ENCODE measurements around the gene CLTCL1.
"Not testable (repeated sequence)": the region's sequence is repeated elsewhere in the genome, so short reads cannot be mapped to it uniquely, and the experiment has no call there.

CLTCL1 gene

GRCh38 chr22:19213442-19214077, 78.0 kb downstream of the CLTCL1 start:
- Mint-ChIP-seq H3K4me3 (no peak overlapping the region), H3K9me3 (no peaks in the 10 kb centered on the region), H3K4me1 (ENCODE audit: low read depth in 2 of 2) (peaks cover 0 to 11% of the 10 kb centered on the region in 2 donors), H3K27ac (no peak overlapping the region), H3K27me3 (peaks cover 14 to 18% of the 10 kb centered on the region in 2 donors), H3K36me3 (ENCODE audit: insufficient read depth) (no peaks in the 10 kb centered on the region)
- DNase-seq (no peak), ATAC-seq (replicated peaks) (no peak)

GRCh38 chr22:19213001-19213400, 78.5 kb downstream of the CLTCL1 start:
- H3K27me3 Mint-ChIP-seq = peaks cover 19 to 23% of the 10 kb centered on the region in 2 donors
- ATAC-seq (replicated peaks) (no peak), DNase-seq (no peak)
- H3K4me3 Mint-ChIP-seq = no peak overlapping the region
- no peaks in the 10 kb centered on the region for H3K9me3 Mint-ChIP-seq
- no peak overlapping the region for H3K27ac Mint-ChIP-seq
- peaks cover 0 to 9% of the 10 kb centered on the region in 2 donors for H3K4me1 Mint-ChIP-seq (ENCODE audit: low read depth in 2 of 2)
- no peaks in the 10 kb centered on the region for H3K36me3 Mint-ChIP-seq (ENCODE audit: insufficient read depth)

GRCh38 chr22:19212302-19212870, 79.1 kb downstream of the CLTCL1 start:
- H3K27me3 Mint-ChIP-seq = peaks cover 20 to 25% of the 10 kb centered on the region in 2 donors
- H3K36me3 Mint-ChIP-seq (ENCODE audit: insufficient read depth) = no peaks in the 10 kb centered on the region
- no peak overlapping the region for H3K27ac Mint-ChIP-seq
- no peak for ATAC-seq (replicated peaks)
- peaks cover 0 to 6% of the 10 kb centered on the region in 2 donors for H3K4me1 Mint-ChIP-seq (ENCODE audit: low read depth in 2 of 2)
- DNase-seq = no peak
- H3K9me3 Mint-ChIP-seq = no peaks in the 10 kb centered on the region
- H3K4me3 Mint-ChIP-seq = no peak overlapping the region

- Mint-ChIP-seq H3K4me3 (no peak overlapping the region), H3K27me3 (peaks cover 20 to 25% of the 10 kb centered on the region in 2 donors), H3K27ac (no peak overlapping the region), H3K36me3 (ENCODE audit: insufficient read depth) (no peaks in the 10 kb centered on the region), H3K9me3 (no peaks in the 10 kb centered on the region), H3K4me1 (ENCODE audit: low read depth in 2 of 2) (no peaks in the 10 kb centered on the region)
- no peak for DNase-seq
- ATAC-seq (replicated peaks) = no peak
These were observed 81.3 kb downstream of the CLTCL1 start for GRCh38 chr22:19210188-19210587.

GRCh38 chr22:19208287-19208847, 83.2 kb downstream of the CLTCL1 start:
- DNase-seq (no peak), ATAC-seq (replicated peaks) (no peak)
- Mint-ChIP-seq H3K27ac (no peak overlapping the region), H3K4me3 (no peak overlapping the region), H3K36me3 (ENCODE audit: insufficient read depth) (no peaks in the 10 kb centered on the region), H3K27me3 (peaks cover 29 to 36% of the 10 kb centered on the region in 2 donors), H3K4me1 (ENCODE audit: low read depth in 2 of 2) (no peaks in the 10 kb centered on the region), H3K9me3 (no peaks in the 10 kb centered on the region)

- Mint-ChIP-seq H3K4me1 (ENCODE audit: low read depth in 2 of 2) (no peaks in the 10 kb centered on the region), H3K36me3 (ENCODE audit: insufficient read depth) (no peaks in the 10 kb centered on the region), H3K4me3 (no peak overlapping the region), H3K27me3 (peaks cover 29 to 37% of the 10 kb centered on the region in 2 donors), H3K9me3 (peaks cover 0 to under 1% of the 10 kb centered on the region in 2 donors), H3K27ac (no peak overlapping the region)
- no peak for DNase-seq
- ATAC-seq (replicated peaks) = no peak
These were observed 83.6 kb downstream of the CLTCL1 start for GRCh38 chr22:19207884-19208283.

- ATAC-seq (replicated peaks) (no peak), DNase-seq (no peak)
- no peak overlapping the region for H3K4me3 Mint-ChIP-seq
- H3K4me1 Mint-ChIP-seq (ENCODE audit: low read depth in 2 of 2) = no peaks in the 10 kb centered on the region
- H3K27me3 Mint-ChIP-seq = peaks cover 29 to 37% of the 10 kb centered on the region in 2 donors
- H3K9me3 Mint-ChIP-seq = peaks cover 0 to 5% of the 10 kb centered on the region in 2 donors
- no peaks in the 10 kb centered on the region for H3K36me3 Mint-ChIP-seq (ENCODE audit: insufficient read depth)
- no peak overlapping the region for H3K27ac Mint-ChIP-seq
These were observed 84.1 kb downstream of the CLTCL1 start for GRCh38 chr22:19207401-19207808.

- H3K36me3 Mint-ChIP-seq (ENCODE audit: insufficient read depth) = no peaks in the 10 kb centered on the region
- H3K27me3 Mint-ChIP-seq = peaks cover 29 to 37% of the 10 kb centered on the region in 2 donors
- peaks cover 0 to 8% of the 10 kb centered on the region in 2 donors for H3K9me3 Mint-ChIP-seq
- ATAC-seq (replicated peaks) = no peak
- DNase-seq = no peak
- H3K4me1 Mint-ChIP-seq (ENCODE audit: low read depth in 2 of 2) = no peaks in the 10 kb centered on the region
- H3K4me3 Mint-ChIP-seq = no peak overlapping the region
- peak overlapping the region in 1 of 2 donors; percentile 25 for H3K27ac Mint-ChIP-seq
These were observed 85.2 kb downstream of the CLTCL1 start for GRCh38 chr22:19206287-19206686.

- Mint-ChIP-seq H3K4me3 (no peak overlapping the region), H3K4me1 (ENCODE audit: low read depth in 2 of 2) (no peaks in the 10 kb centered on the region), H3K27me3 (peaks cover 24 to 30% of the 10 kb centered on the region in 2 donors), H3K36me3 (ENCODE audit: insufficient read depth) (no peaks in the 10 kb centered on the region), H3K9me3 (peaks cover 0 to 8% of the 10 kb centered on the region in 2 donors), H3K27ac (no peak overlapping the region)
- ATAC-seq (replicated peaks) (no peak), DNase-seq (no peak)
These were observed 86.9 kb downstream of the CLTCL1 start for GRCh38 chr22:19204640-19205039.

- Mint-ChIP-seq H3K27me3 (peaks cover 16 to 29% of the 10 kb centered on the region in 2 donors), H3K27ac (peak overlapping the region in 1 of 2 donors; percentile 14), H3K4me1 (ENCODE audit: low read depth in 2 of 2) (no peaks in the 10 kb centered on the region), H3K9me3 (peaks cover 0 to 8% of the 10 kb centered on the region in 2 donors), H3K4me3 (no peak overlapping the region), H3K36me3 (ENCODE audit: insufficient read depth) (no peaks in the 10 kb centered on the region)
- DNase-seq = no peak
- no peak for ATAC-seq (replicated peaks)
These were observed 87.7 kb downstream of the CLTCL1 start for GRCh38 chr22:19203834-19204233.

GRCh38 chr22:19202799-19203186, 88.7 kb downstream of the CLTCL1 start:
- H3K9me3 Mint-ChIP-seq; H3K4me1 Mint-ChIP-seq (ENCODE audit: low read depth in 2 of 2); DNase-seq; H3K4me3 Mint-ChIP-seq; H3K27ac Mint-ChIP-seq; ATAC-seq (replicated peaks); H3K36me3 Mint-ChIP-seq (ENCODE audit: insufficient read depth): not testable (repeated sequence)
- peaks cover 16 to 28% of the 10 kb centered on the region in 2 donors for H3K27me3 Mint-ChIP-seq

- no peak overlapping the region for H3K4me3 Mint-ChIP-seq
- no peaks in the 10 kb centered on the region for H3K4me1 Mint-ChIP-seq (ENCODE audit: low read depth in 2 of 2)
- H3K36me3 Mint-ChIP-seq (ENCODE audit: insufficient read depth) = no peaks in the 10 kb centered on the region
- H3K9me3 Mint-ChIP-seq = peaks cover 0 to 8% of the 10 kb centered on the region in 2 donors
- no peak overlapping the region for H3K27ac Mint-ChIP-seq
- no peak for ATAC-seq (replicated peaks)
- no peak for DNase-seq
- peaks cover 23 to 28% of the 10 kb centered on the region in 2 donors for H3K27me3 Mint-ChIP-seq
These were observed 89.4 kb downstream of the CLTCL1 start for GRCh38 chr22:19201869-19202798.

GRCh38 chr22:19201130-19201868, 90.2 kb downstream of the CLTCL1 start:
- H3K27me3 Mint-ChIP-seq = peaks cover 24 to 28% of the 10 kb centered on the region in 2 donors
- peaks cover 0 to 8% of the 10 kb centered on the region in 2 donors for H3K9me3 Mint-ChIP-seq
- ATAC-seq (replicated peaks) (no peak), DNase-seq (no peak)
- H3K36me3 Mint-ChIP-seq (ENCODE audit: insufficient read depth) = no peaks in the 10 kb centered on the region
- H3K27ac Mint-ChIP-seq = no peak overlapping the region
- peaks cover under 1 to 2% of the 10 kb centered on the region in 2 donors for H3K4me1 Mint-ChIP-seq (ENCODE audit: low read depth in 2 of 2)
- no peak overlapping the region for H3K4me3 Mint-ChIP-seq

Measured in effector memory CD8-positive, alpha-beta T cell (primary cell).